NB4 (cell line): Measurements from ENCODE around the gene CEP170B.

Experiments
- TF ChIP-seq, protein P1 (sequence below): IDR thresholded peaks from one replicate; pipeline ENCODE4 v1.5.1; 2012; ENCODE audit warnings: low read depth, low read length
- TF ChIP-seq, protein P2 (sequence below): IDR thresholded peaks from 2 replicates; pipeline ENCODE4 v1.6.1; 2011; ENCODE audit warnings: low read depth, low read length

DNA sequence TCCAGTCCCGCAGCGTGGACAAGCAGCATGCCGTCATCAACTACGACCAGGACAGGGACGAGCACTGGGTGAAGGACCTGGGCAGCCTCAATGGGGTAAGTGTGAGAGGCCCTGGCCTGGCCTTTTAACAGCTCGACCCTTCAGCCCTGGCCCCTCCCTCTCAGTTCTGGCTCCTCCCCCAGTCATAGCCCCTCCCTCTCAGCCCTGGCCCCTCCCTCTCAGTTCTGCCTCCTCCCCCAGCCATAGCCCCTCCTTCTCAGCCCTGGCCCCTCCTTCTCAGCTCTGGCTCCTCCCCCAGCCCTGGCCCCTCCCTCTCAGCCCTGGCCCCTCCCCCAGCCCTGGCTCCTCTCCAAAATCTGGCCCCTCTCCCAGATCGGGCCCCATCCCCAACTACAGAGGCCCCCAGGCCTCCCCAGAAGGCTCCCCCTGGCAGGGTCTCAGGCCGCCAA is 11.2 kb downstream of the CEP170B start:
- TF ChIP-seq, protein P1, sequence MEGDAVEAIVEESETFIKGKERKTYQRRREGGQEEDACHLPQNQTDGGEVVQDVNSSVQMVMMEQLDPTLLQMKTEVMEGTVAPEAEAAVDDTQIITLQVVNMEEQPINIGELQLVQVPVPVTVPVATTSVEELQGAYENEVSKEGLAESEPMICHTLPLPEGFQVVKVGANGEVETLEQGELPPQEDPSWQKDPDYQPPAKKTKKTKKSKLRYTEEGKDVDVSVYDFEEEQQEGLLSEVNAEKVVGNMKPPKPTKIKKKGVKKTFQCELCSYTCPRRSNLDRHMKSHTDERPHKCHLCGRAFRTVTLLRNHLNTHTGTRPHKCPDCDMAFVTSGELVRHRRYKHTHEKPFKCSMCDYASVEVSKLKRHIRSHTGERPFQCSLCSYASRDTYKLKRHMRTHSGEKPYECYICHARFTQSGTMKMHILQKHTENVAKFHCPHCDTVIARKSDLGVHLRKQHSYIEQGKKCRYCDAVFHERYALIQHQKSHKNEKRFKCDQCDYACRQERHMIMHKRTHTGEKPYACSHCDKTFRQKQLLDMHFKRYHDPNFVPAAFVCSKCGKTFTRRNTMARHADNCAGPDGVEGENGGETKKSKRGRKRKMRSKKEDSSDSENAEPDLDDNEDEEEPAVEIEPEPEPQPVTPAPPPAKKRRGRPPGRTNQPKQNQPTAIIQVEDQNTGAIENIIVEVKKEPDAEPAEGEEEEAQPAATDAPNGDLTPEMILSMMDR, result no peak
- TF ChIP-seq, protein P2, sequence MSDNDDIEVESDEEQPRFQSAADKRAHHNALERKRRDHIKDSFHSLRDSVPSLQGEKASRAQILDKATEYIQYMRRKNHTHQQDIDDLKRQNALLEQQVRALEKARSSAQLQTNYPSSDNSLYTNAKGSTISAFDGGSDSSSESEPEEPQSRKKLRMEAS, result no peak
